ENCODE measurements around the gene HAL. TPM values are rescaled to one million over a fixed set of nuclear protein-coding genes. Genes with fewer than 3 reads are reported as not detected.

Gene HAL
- total and polyA plus RNA-seq, 2 of the 13 experiments (the other 11 are each of a cell fraction or from before 2014, with no cell fraction given): 0.89 to 37.8 TPM

GRCh38 chr12:95995238-95996031, 709 bp downstream of the HAL start:
- peak overlapping the region; percentile 72 for H3K4me2 ChIP-seq (ENCODE audit: low read depth, low read length)
- H3K9ac ChIP-seq (ENCODE audit: insufficient read depth, low read depth, low read length): peak overlapping the region; percentile 41
- in situ Hi-C loops (cut with HindIII; ENCODE audit: extremely low pct_ligation_motif_present, low pct_unique_long_range_greater_than_20kb) (loop anchor here (5.0 to 25.0 kb wide), 2 partner anchors 78 to 408 kb away; no protein-coding TSS in a partner anchor), intact Hi-C loops (cut with micrococcal nuclease; ENCODE audit: unreplicated experiment) (loop anchor here (2.0 to 5.0 kb wide), 4 partner anchors 19 to 138 kb away; partner anchors contain the start of genes AMDHD1, CCDC38 and SNRPF)
- H4K20me1 ChIP-seq (ENCODE audit: insufficient read depth, low read length): no peaks in the 10 kb centered on the region
- H3K4me1 ChIP-seq (ENCODE audit: insufficient read depth, low read length): peaks cover 54% of the 10 kb centered on the region
- WGBS (ENCODE audit: low lambda C conversion rate): 83% methylated on average over 24 of the region's 29 CpGs
- DNase-seq (ENCODE audit: low spot score) (no peak), ATAC-seq (peak; percentile 55), FAIRE-seq (no peak)
- no peaks in the 10 kb centered on the region for H3K9me3 ChIP-seq (ENCODE audit: low read length)
- no peaks in the 10 kb centered on the region; a peak in 1 of 5 replicates for H3K36me3 ChIP-seq (replicated peaks in 1 of 2; ENCODE audit: control insufficient read depth in 1 of 2, insufficient read depth in 2 of 2, low read length in 2 of 2)
- H3K79me2 ChIP-seq (ENCODE audit: insufficient read depth, low read length): no peaks in the 10 kb centered on the region
- H3K27me3 ChIP-seq (ENCODE audit: control insufficient read depth in 1 of 2, insufficient read depth in 2 of 2, low read length in 2 of 2): no peaks in the 10 kb centered on the region
- no peak overlapping the region for H2AFZ ChIP-seq (ENCODE audit: low read length)
- TSS peak; percentile 50 for BruUV-seq (replicated peaks)
- ChIA-PET POLR2A (interaction anchor here (0.9 to 5.2 kb wide), 13 partner anchors 13 to 77 kb away, joined by 3 to 46 read pairs (median 8); partner anchors contain the start of genes AMDHD1, CCDC38 and LTA4H), CTCF (ENCODE audit: low intra/inter-chr PET ratio, low total read pairs) (interaction anchor here (1.0 kb wide), 2 partner anchors 29 to 77 kb away, joined by 3 to 4 read pairs; no protein-coding TSS in a partner anchor)
- H3K4me3 ChIP-seq (replicated peaks in 1 of 3; ENCODE audit: insufficient read depth in 1 of 3, low read depth in 2 of 3, low read length in 3 of 3): peak overlapping the region in 2 of 3 experiments; percentile 40 to 55; a peak in 3 of 6 replicates
- peak overlapping the region; percentile 63 for H3K27ac ChIP-seq (ENCODE audit: extremely low read length, insufficient read depth, low read length)
- 0 out of 2 replicates have a peak, but pooled peaks have one; percentile 12 for TF ChIP-seq TRIM24 (CRISPR knock-in tag; IDR thresholded peaks at IDR 0.05)
- peak; percentile 58; the same call in 1 of the 2 replicates for TF ChIP-seq IRF9 (CRISPR knock-in tag; IDR thresholded peaks at IDR 0.05; ENCODE audit: borderline replicate concordance)
- TF ChIP-seq EED (CRISPR knock-in tag; IDR thresholded peaks at IDR 0.05): peak; percentile 85; the same call in 1 of the 2 replicates
- TF ChIP-seq ZBTB38 (CRISPR knock-in tag; IDR thresholded peaks at IDR 0.05): peak; percentile 99
- TF ChIP-seq MYNN (CRISPR knock-in tag; IDR thresholded peaks at IDR 0.05; ENCODE audit: low read depth): no peak
- TF ChIP-seq ZNF546 (CRISPR knock-in tag; conservative IDR thresholded peaks at IDR 0.05): 0 out of 2 replicates have a peak, but pooled peaks have one; percentile 12
- TF ChIP-seq SRY (CRISPR knock-in tag; IDR thresholded peaks at IDR 0.05): peak; percentile 87; the same call in 1 of the 2 replicates
- TF ChIP-seq ZNF782 (CRISPR knock-in tag; IDR thresholded peaks at IDR 0.05; ENCODE audit: borderline replicate concordance): no peak
- TF ChIP-seq RAD51 (IDR thresholded peaks at IDR 0.05; ENCODE audit: borderline replicate concordance): no peak
- TF ChIP-seq ZNF709 (CRISPR knock-in tag; IDR thresholded peaks at IDR 0.05): 0 out of 2 replicates have a peak, but pooled peaks have one; percentile 57
- no peak for TF ChIP-seq GLI4 (CRISPR knock-in tag; IDR thresholded peaks at IDR 0.05; ENCODE audit: borderline replicate concordance)
- TF ChIP-seq RARG (CRISPR knock-in tag; IDR thresholded peaks at IDR 0.05; ENCODE audit: low read depth): no peak
- TF ChIP-seq ZNF605 (CRISPR knock-in tag; IDR thresholded peaks at IDR 0.05): 0 out of 2 replicates have a peak, but pooled peaks have one; percentile 58
- no peak for TF ChIP-seq CBX2 (IDR thresholded peaks at IDR 0.05; ENCODE audit: low read depth, low read length)
- peak; percentile 17; the same call in 1 of the 2 replicates for TF ChIP-seq CBX2 (CRISPR knock-in tag; IDR thresholded peaks at IDR 0.05; ENCODE audit: low read depth)
- TF ChIP-seq CHCHD3 (CRISPR knock-in tag; IDR thresholded peaks at IDR 0.05): peak; percentile 45; the same call in 1 of the 2 replicates
- no peak; the same call in 1 of the 2 replicates for TF ChIP-seq SP4 (CRISPR knock-in tag; IDR thresholded peaks at IDR 0.05)
- TF ChIP-seq ATF3 (CRISPR knock-in tag; IDR thresholded peaks at IDR 0.05): no peak
- no peak for TF ChIP-seq ZNF75D (CRISPR knock-in tag; IDR thresholded peaks at IDR 0.05; ENCODE audit: borderline replicate concordance)
- no peak for TF ChIP-seq BORCS8-MEF2B (CRISPR knock-in tag; IDR thresholded peaks at IDR 0.05)
- TF ChIP-seq POGZ (CRISPR knock-in tag; IDR thresholded peaks at IDR 0.05): peak; percentile 24; the same call in 1 of the 2 replicates
- no peak for TF ChIP-seq ZNF329 (CRISPR knock-in tag; IDR thresholded peaks at IDR 0.05; ENCODE audit: low read depth)
- TF ChIP-seq ZNF749 (CRISPR knock-in tag; IDR thresholded peaks at IDR 0.05; ENCODE audit: borderline replicate concordance): no peak
- no peak for TF ChIP-seq AKAP8 (CRISPR knock-in tag; IDR thresholded peaks at IDR 0.05)
